Measurements from ENCODE around the gene HYDIN. TPM values are rescaled to one million over a fixed set of nuclear protein-coding genes. Genes with fewer than 3 reads are reported as not detected.
"Not testable (repeated sequence)": the region's sequence is repeated elsewhere in the genome, so short reads cannot be mapped to it uniquely, and the experiment has no call there.

The HYDIN gene
- total and polyA plus RNA-seq, 2 donors = 0.15 to 6.8 TPM

GRCh38 chr16:70882311-70882710 lies 348.2 kb downstream of the HYDIN start:
- not testable (repeated sequence) for H3K27ac ChIP-seq (ENCODE audit: low read depth); H3K4me3 ChIP-seq (ENCODE audit: low read depth, low read length); DNase-seq (ENCODE audit: extremely low spot score); H3K4me1 ChIP-seq (ENCODE audit: insufficient read depth); H3K36me3 ChIP-seq (ENCODE audit: insufficient read depth)
- WGBS = 85% methylated on average over 8 of the region's 8 CpGs

GRCh38 chr16:70877895-70878294 lies 352.6 kb downstream of the HYDIN start:
- DNase-seq (ENCODE audit: extremely low spot score); H3K36me3 ChIP-seq (ENCODE audit: insufficient read depth); H3K4me3 ChIP-seq (ENCODE audit: low read depth, low read length); H3K27ac ChIP-seq (ENCODE audit: low read depth); H3K4me1 ChIP-seq (ENCODE audit: insufficient read depth): not testable (repeated sequence)
- 55% methylated on average over 4 of the region's 5 CpGs for WGBS

- not testable (repeated sequence) for H3K4me3 ChIP-seq (ENCODE audit: low read depth, low read length); H3K27ac ChIP-seq (ENCODE audit: low read depth); H3K36me3 ChIP-seq (ENCODE audit: insufficient read depth); H3K4me1 ChIP-seq (ENCODE audit: insufficient read depth); DNase-seq (ENCODE audit: extremely low spot score)
- no CpG with 5 or more reads among the region's 1 CpG for WGBS
Measured at GRCh38 chr16:70876442-70876841, 354.1 kb downstream of the HYDIN start.

GRCh38 chr16:70864698-70865097 lies 365.8 kb downstream of the HYDIN start:
- not testable (repeated sequence) for H3K36me3 ChIP-seq (ENCODE audit: insufficient read depth); DNase-seq (ENCODE audit: extremely low spot score); H3K27ac ChIP-seq (ENCODE audit: low read depth); H3K4me1 ChIP-seq (ENCODE audit: insufficient read depth); H3K4me3 ChIP-seq (ENCODE audit: low read depth, low read length)
- WGBS = 29% methylated on average over 5 of the region's 5 CpGs

- not testable (repeated sequence) for H3K36me3 ChIP-seq (ENCODE audit: insufficient read depth); DNase-seq (ENCODE audit: extremely low spot score)
- 36% methylated on average over 8 of the region's 9 CpGs for WGBS
Measured at GRCh38 chr16:70861996-70862395, 368.5 kb downstream of the HYDIN start.

GRCh38 chr16:70851299-70851698 lies 379.2 kb downstream of the HYDIN start:
- 54% methylated on average over 4 of the region's 4 CpGs for WGBS
- DNase-seq (ENCODE audit: extremely low spot score); H3K4me3 ChIP-seq (ENCODE audit: low read depth, low read length); H3K4me1 ChIP-seq (ENCODE audit: insufficient read depth); H3K36me3 ChIP-seq (ENCODE audit: insufficient read depth); H3K27ac ChIP-seq (ENCODE audit: low read depth): not testable (repeated sequence)

More at GRCh38 chr16:70861996-70862395, 368.5 kb downstream of the HYDIN start:
- H3K27ac ChIP-seq (ENCODE audit: low read depth); H3K4me1 ChIP-seq (ENCODE audit: insufficient read depth); H3K4me3 ChIP-seq (ENCODE audit: low read depth, low read length): not testable (repeated sequence)

- not testable (repeated sequence) for DNase-seq (ENCODE audit: extremely low spot score); H3K36me3 ChIP-seq (ENCODE audit: insufficient read depth); H3K4me3 ChIP-seq (ENCODE audit: low read depth, low read length); H3K4me1 ChIP-seq (ENCODE audit: insufficient read depth); H3K27ac ChIP-seq (ENCODE audit: low read depth)
- 73% methylated on average over 2 of the region's 4 CpGs for WGBS
Measured at GRCh38 chr16:70823498-70824118, 406.9 kb downstream of the HYDIN start.

- WGBS = 24% methylated on average over 1 of the region's 2 CpGs
- DNase-seq (ENCODE audit: extremely low spot score); H3K27ac ChIP-seq (ENCODE audit: low read depth); H3K4me1 ChIP-seq (ENCODE audit: insufficient read depth); H3K36me3 ChIP-seq (ENCODE audit: insufficient read depth); H3K4me3 ChIP-seq (ENCODE audit: low read depth, low read length): not testable (repeated sequence)
Measured at GRCh38 chr16:70822734-70823133, 407.8 kb downstream of the HYDIN start.

GRCh38 chr16:70818088-70818487 lies 412.4 kb downstream of the HYDIN start:
- H3K27ac ChIP-seq (ENCODE audit: low read depth); H3K4me1 ChIP-seq (ENCODE audit: insufficient read depth); DNase-seq (ENCODE audit: extremely low spot score); H3K36me3 ChIP-seq (ENCODE audit: insufficient read depth); H3K4me3 ChIP-seq (ENCODE audit: low read depth, low read length): not testable (repeated sequence)
- 85% methylated on average over 11 of the region's 13 CpGs for WGBS

GRCh38 chr16:70809392-70810060 lies 421.0 kb downstream of the HYDIN start:
- H3K27ac ChIP-seq (ENCODE audit: low read depth) = no peak overlapping the region
- no peak overlapping the region for H3K4me3 ChIP-seq (ENCODE audit: low read depth, low read length)
- H3K36me3 ChIP-seq (ENCODE audit: insufficient read depth) = no peaks in the 10 kb centered on the region
- DNase-seq (ENCODE audit: extremely low spot score) = no peak
- 67% methylated on average over 9 of the region's 9 CpGs for WGBS
- H3K4me1 ChIP-seq (ENCODE audit: insufficient read depth) = no peaks in the 10 kb centered on the region

GRCh38 chr16:70808371-70808770 lies 422.2 kb downstream of the HYDIN start:
- H3K4me3 ChIP-seq (ENCODE audit: low read depth, low read length) = no peak overlapping the region
- no peaks in the 10 kb centered on the region for H3K36me3 ChIP-seq (ENCODE audit: insufficient read depth)
- no peaks in the 10 kb centered on the region for H3K4me1 ChIP-seq (ENCODE audit: insufficient read depth)
- no peak for DNase-seq (ENCODE audit: extremely low spot score)
- no peak overlapping the region for H3K27ac ChIP-seq (ENCODE audit: low read depth)

GRCh38 chr16:70805787-70806186 lies 424.7 kb downstream of the HYDIN start:
- no peak overlapping the region for H3K4me3 ChIP-seq (ENCODE audit: low read depth, low read length)
- DNase-seq (ENCODE audit: extremely low spot score) = no peak
- 74% methylated on average over 3 of the region's 3 CpGs for whole genome bisulfite sequencing
- no peaks in the 10 kb centered on the region for H3K36me3 ChIP-seq (ENCODE audit: insufficient read depth)
- H3K27ac ChIP-seq (ENCODE audit: low read depth) = no peak overlapping the region
- no peaks in the 10 kb centered on the region for H3K4me1 ChIP-seq (ENCODE audit: insufficient read depth)

- no peak overlapping the region for H3K4me3 ChIP-seq (ENCODE audit: low read depth, low read length)
- DNase-seq (ENCODE audit: extremely low spot score) = no peak
- H3K4me1 ChIP-seq (ENCODE audit: insufficient read depth) = no peaks in the 10 kb centered on the region
- 67% methylated on average over 6 of the region's 6 CpGs for WGBS
- H3K36me3 ChIP-seq (ENCODE audit: insufficient read depth) = no peaks in the 10 kb centered on the region
- H3K27ac ChIP-seq (ENCODE audit: low read depth) = no peak overlapping the region
Measured at GRCh38 chr16:70805380-70805779, 425.1 kb downstream of the HYDIN start.

- Histone ChIP-seq H3K4me1 (ENCODE audit: insufficient read depth) (no peaks in the 10 kb centered on the region), H3K4me3 (ENCODE audit: low read depth, low read length) (no peak overlapping the region), H3K27ac (ENCODE audit: low read depth) (no peak overlapping the region), H3K36me3 (ENCODE audit: insufficient read depth) (no peaks in the 10 kb centered on the region)
- 53% methylated on average over 2 of the region's 2 CpGs for WGBS
- DNase-seq (ENCODE audit: extremely low spot score) = no peak
Measured at GRCh38 chr16:70804734-70805169, 425.8 kb downstream of the HYDIN start.

Data from urinary bladder (tissue), 4 donors.